H9 (cell line): ENCODE results near the gene TUBA1A. TPM values are rescaled to one million over a fixed set of nuclear protein-coding genes. Genes with fewer than 3 reads are reported as not detected.

Experiments
- DNase-seq: peaks from one replicate; pipeline ENCODE4 v3.0.0-alpha.2; 2017
- H2AFZ ChIP-seq: one replicate; pipeline ENCODE4 v1.6.1; 2013; ENCODE audit warnings: mild to moderate bottlenecking, low read length, control low read depth, moderate library complexity
- H2AK5ac ChIP-seq: 2 replicates; pipeline ENCODE4 v1.6.1; 2013; ENCODE audit warnings: low read length, control low read depth, mixed read lengths; ENCODE audit not compliant: insufficient read length
- H2BK120ac ChIP-seq: one replicate; pipeline ENCODE4 v1.6.1; 2013; ENCODE audit warnings: low read depth, mild to moderate bottlenecking, low read length, control low read depth, inconsistent platforms; ENCODE audit not compliant: poor library complexity, severe bottlenecking
- H2BK12ac ChIP-seq: 2 replicates; pipeline ENCODE4 v1.6.1; 2013; ENCODE audit warnings: low read length, control low read depth, mixed read lengths, low read depth; ENCODE audit not compliant: insufficient read length
- H2BK15ac ChIP-seq: 2 replicates; pipeline ENCODE4 v1.6.1; 2013; ENCODE audit warnings: low read depth, low read length, control low read depth
- H2BK20ac ChIP-seq: one replicate; pipeline ENCODE4 v1.6.1; 2013; ENCODE audit warnings: low read depth, mild to moderate bottlenecking, low read length, control low read depth, inconsistent platforms; ENCODE audit not compliant: poor library complexity, severe bottlenecking
- H2BK5ac ChIP-seq: 2 replicates; pipeline ENCODE4 v1.6.1; 2013; ENCODE audit warnings: low read length, control low read depth, mixed read lengths; ENCODE audit not compliant: insufficient read length
- H3K14ac ChIP-seq: 2 replicates; pipeline ENCODE4 v1.6.1; 2013; ENCODE audit warnings: low read length, control low read depth; ENCODE audit not compliant: insufficient read depth
- H3K18ac ChIP-seq: 2 replicates; pipeline ENCODE4 v1.6.1; 2013; ENCODE audit warnings: low read depth, mild to moderate bottlenecking, mixed read lengths, low read length, control low read depth; ENCODE audit not compliant: insufficient read length
- H3K23ac ChIP-seq: 2 replicates; pipeline ENCODE4 v1.6.1; 2013; ENCODE audit warnings: low read length, control low read depth, mixed read lengths, low read depth; ENCODE audit not compliant: insufficient read length
- H3K23me2 ChIP-seq: 2 replicates; pipeline ENCODE4 v1.6.1; 2013; ENCODE audit warnings: low read depth, mild to moderate bottlenecking, mixed read lengths, low read length, control low read depth; ENCODE audit not compliant: insufficient read length, poor library complexity, severe bottlenecking
- H3K27ac ChIP-seq: 2 replicates; pipeline ENCODE4 v1.5.1; 2013; ENCODE audit warnings: low read length, control low read depth, mixed read lengths, low read depth; ENCODE audit not compliant: insufficient read length
- H3K27me3 ChIP-seq: 2 replicates; pipeline ENCODE4 v1.6.1; 2013; ENCODE audit warnings: low read length, control low read depth, inconsistent platforms; ENCODE audit not compliant: insufficient read depth
- H3K4ac ChIP-seq: 2 replicates; pipeline ENCODE4 v1.6.1; 2013; ENCODE audit warnings: low read depth, mild to moderate bottlenecking, control low read depth, inconsistent platforms, low read length, moderate library complexity
- H3K4me1 ChIP-seq: 2 replicates; pipeline ENCODE4 v1.6.1; 2013; ENCODE audit warnings: low read length, control low read depth, inconsistent platforms; ENCODE audit not compliant: insufficient read depth
- H3K4me2 ChIP-seq: 2 replicates; pipeline ENCODE4 v1.6.1; 2013; ENCODE audit warnings: low read length, control low read depth, mixed read lengths; ENCODE audit not compliant: insufficient read length, insufficient read depth
- H3K56ac ChIP-seq: 2 replicates; pipeline ENCODE4 v1.6.1; 2013; ENCODE audit warnings: low read depth, mild to moderate bottlenecking, mixed read lengths, low read length, control low read depth; ENCODE audit not compliant: insufficient read length
- H3K79me1 ChIP-seq: 2 replicates; pipeline ENCODE4 v1.6.1; 2013; ENCODE audit warnings: low read depth, mild to moderate bottlenecking, moderate library complexity, low read length, control low read depth, inconsistent platforms; ENCODE audit not compliant: insufficient read depth, poor library complexity, severe bottlenecking
- H3K79me2 ChIP-seq: 2 replicates; pipeline ENCODE4 v1.6.1; 2013; ENCODE audit warnings: low read length, control low read depth, inconsistent platforms; ENCODE audit not compliant: insufficient read depth
- H3K9ac ChIP-seq: 2 replicates; pipeline ENCODE4 v1.6.1; 2013; ENCODE audit warnings: low read length, control low read depth, mixed read lengths; ENCODE audit not compliant: insufficient read length; ENCODE audit errors: extremely low read depth
- H3K9me3 ChIP-seq: one replicate; pipeline ENCODE4 v1.6.1; 2013; ENCODE audit warnings: low read depth, low read length, inconsistent platforms; ENCODE audit not compliant: control insufficient read depth
- H3T11ph ChIP-seq: one replicate; pipeline ENCODE4 v1.6.1; 2013; ENCODE audit warnings: mild to moderate bottlenecking, low read length, control low read depth, inconsistent platforms
- H4K20me1 ChIP-seq: one replicate; pipeline ENCODE4 v1.6.1; 2013; ENCODE audit not compliant: control insufficient read depth, insufficient read length, insufficient read depth
- H4K5ac ChIP-seq: 2 replicates; pipeline ENCODE4 v1.6.1; 2013; ENCODE audit warnings: low read depth, mild to moderate bottlenecking, mixed read lengths, low read length, control low read depth; ENCODE audit not compliant: insufficient read length
- H4K8ac ChIP-seq: replicated peaks from 2 replicates; pipeline ENCODE4 v1.6.1; 2013; ENCODE audit warnings: low read length, control low read depth, mixed read lengths, low read depth; ENCODE audit not compliant: insufficient read length
- H4K91ac ChIP-seq: 2 replicates; pipeline ENCODE4 v1.6.1; 2013; ENCODE audit warnings: low read depth, mild to moderate bottlenecking, moderate library complexity, mixed read lengths, low read length, control low read depth; ENCODE audit not compliant: insufficient read length
- H3K27ac Mint-ChIP-seq, 3 experiments: 2 replicates in 2 of 3; 3 replicates in 1 of 3; pipeline ENCODE4 v1.8.0; 2020 to 2021; ENCODE audit warnings: mixed read lengths in 3 of 3, mild to moderate bottlenecking in 1 of 3, moderate library complexity in 1 of 3
- H3K27me3 Mint-ChIP-seq: 2 replicates; pipeline ENCODE4 v1.8.0; 2021; ENCODE audit warnings: low read depth, mild to moderate bottlenecking, moderate library complexity, mixed read lengths
- H3K36me3 Mint-ChIP-seq, 3 experiments: 2 replicates in 2 of 3; 3 replicates in 1 of 3; pipeline ENCODE4 v1.8.0; 2020 to 2021; ENCODE audit warnings: low read depth in 3 of 3, mixed read lengths in 3 of 3; ENCODE audit not compliant: insufficient read depth in 1 of 3
- H3K4me1 Mint-ChIP-seq, 2 experiments: 2 replicates each; pipeline ENCODE4 v1.8.0; 2020; ENCODE audit warnings: mixed read lengths in 2 of 2
- H3K4me3 Mint-ChIP-seq, 2 experiments: 2 replicates in 1 of 2; 3 replicates in 1 of 2; pipeline ENCODE4 v1.8.0; 2020 to 2021; ENCODE audit warnings: mild to moderate bottlenecking in 2 of 2, mixed read lengths in 2 of 2, moderate library complexity in 1 of 2
- H3K9me3 Mint-ChIP-seq, 2 experiments: 2 replicates in 1 of 2; 3 replicates in 1 of 2; pipeline ENCODE4 v1.8.0; 2020; ENCODE audit warnings: mild to moderate bottlenecking in 2 of 2, mixed read lengths in 2 of 2, moderate library complexity in 1 of 2
- CTCF ChIP-seq: fragments of 200-600 bp; sonication (generic); conservative IDR thresholded peaks from 3 replicates; pipeline ENCODE4 v1.8.0; 2021; ENCODE audit warnings: antibody characterized with exemption, mild to moderate bottlenecking
- WGBS: extraction: QIAGEN DNeasy Blood & Tissue Kit; methylation state at CpG from one replicate; pipeline ENCODE4 v1.1.7; 2013; ENCODE audit warnings: missing lambda C conversion rate, low lambda C conversion rate, mixed read lengths; ENCODE audit not compliant: insufficient read length; ENCODE audit errors: extremely low coverage; 5-methylcytosine and 5-hydroxymethylcytosine counted together
- total RNA-seq: library from RNA; stranded (reverse); gene quantifications from 2 replicates; pipeline ENCODE4 v1.2.1, GENCODE V29; 2021

TUBA1A gene
- total RNA-seq, 1 experiment from 2014 or later, result 149 TPM

- Histone ChIP-seq H4K5ac (no peak overlapping the region), H2BK5ac (no peak overlapping the region), H3K14ac (no peak overlapping the region), H2BK20ac (no peak overlapping the region), H3K79me1 (no peaks in the 10 kb centered on the region), H4K91ac (no peak overlapping the region), H3T11ph (no peak overlapping the region), H3K56ac (no peak overlapping the region), H3K27ac (no peak overlapping the region), H3K4me1 (no peaks in the 10 kb centered on the region; the same call in 1 of the 2 replicates), H2AK5ac (no peak overlapping the region), H3K27me3 (no peaks in the 10 kb centered on the region), H2BK120ac (no peak overlapping the region), H3K9me3 (no peaks in the 10 kb centered on the region), H4K20me1 (no peaks in the 10 kb centered on the region), H2BK12ac (no peak overlapping the region), H3K4me2 (no peak overlapping the region), H3K23me2 (no peaks in the 10 kb centered on the region), H3K18ac (no peak overlapping the region), H3K9ac (no peak overlapping the region), H4K8ac (no peak overlapping the region), H3K23ac (no peak overlapping the region), H2BK15ac (no peak overlapping the region), H3K4ac (no peak overlapping the region), H2AFZ (no peak overlapping the region), H3K79me2 (no peaks in the 10 kb centered on the region; the same call in 1 of the 2 replicates)
- peaks cover 3% of the 10 kb centered on the region; the same call in 1 of the 2 replicates for H3K27me3 Mint-ChIP-seq
- peaks cover 6 to 7% (median 7%) of the 10 kb centered on the region in 3 experiments for H3K36me3 Mint-ChIP-seq
- WGBS, result no CpG with 5 or more reads among the region's 3 CpGs
- H3K27ac Mint-ChIP-seq, result no peak overlapping the region
- no peak overlapping the region for H3K4me3 Mint-ChIP-seq
- TF ChIP-seq CTCF, result no peak
- no peak for DNase-seq
- H3K4me1 Mint-ChIP-seq, result peaks cover 9 to 23% of the 10 kb centered on the region in 2 experiments
- no peaks in the 10 kb centered on the region; a peak in 1 of 5 replicates for H3K9me3 Mint-ChIP-seq
These were observed 2.1 kb upstream of the TUBA1A start for GRCh38 chr12:49190974-49191373.
